ENCODE results near the gene SEMA6B.
"Not testable (repeated sequence)": the region's sequence is repeated elsewhere in the genome, so short reads cannot be mapped to it uniquely, and the experiment has no call there.

SEMA6B gene

GRCh38 chr19:4547303-4548237, 11.9 kb downstream of the SEMA6B start:
- Mint-ChIP-seq H3K4me1 (no peaks in the 10 kb centered on the region), H3K27ac (no peak overlapping the region), H3K27me3 (ENCODE audit: low read depth) (no peaks in the 10 kb centered on the region), H3K36me3 (ENCODE audit: low read depth) (peaks cover 12% of the 10 kb centered on the region), H3K4me3 (no peak overlapping the region), H3K9me3 (no peaks in the 10 kb centered on the region)
- TF ChIP-seq CTCF (IDR thresholded peaks at IDR 0.05; ENCODE audit: unreplicated experiment in 3 of 3): no peak

- no peak for TF ChIP-seq CTCF (IDR thresholded peaks at IDR 0.05; ENCODE audit: unreplicated experiment in 3 of 3)
- Mint-ChIP-seq H3K9me3 (no peaks in the 10 kb centered on the region), H3K4me3 (no peak overlapping the region), H3K27me3 (ENCODE audit: low read depth) (no peaks in the 10 kb centered on the region), H3K4me1 (peaks cover 4% of the 10 kb centered on the region), H3K36me3 (ENCODE audit: low read depth) (peaks cover 3% of the 10 kb centered on the region), H3K27ac (no peak overlapping the region)
These were observed 15.4 kb downstream of the SEMA6B start for GRCh38 chr19:4543842-4544647.

GRCh38 chr19:4542896-4543841, 16.3 kb downstream of the SEMA6B start:
- TF ChIP-seq CTCF (IDR thresholded peaks at IDR 0.05; ENCODE audit: unreplicated experiment in 3 of 3): no peak
- no peaks in the 10 kb centered on the region for H3K36me3 Mint-ChIP-seq (ENCODE audit: low read depth)
- no peaks in the 10 kb centered on the region for H3K9me3 Mint-ChIP-seq
- H3K4me3 Mint-ChIP-seq: no peak overlapping the region
- H3K4me1 Mint-ChIP-seq: peaks cover 4% of the 10 kb centered on the region
- peaks cover 4% of the 10 kb centered on the region for H3K27me3 Mint-ChIP-seq (ENCODE audit: low read depth)
- no peak overlapping the region for H3K27ac Mint-ChIP-seq

DNA sequence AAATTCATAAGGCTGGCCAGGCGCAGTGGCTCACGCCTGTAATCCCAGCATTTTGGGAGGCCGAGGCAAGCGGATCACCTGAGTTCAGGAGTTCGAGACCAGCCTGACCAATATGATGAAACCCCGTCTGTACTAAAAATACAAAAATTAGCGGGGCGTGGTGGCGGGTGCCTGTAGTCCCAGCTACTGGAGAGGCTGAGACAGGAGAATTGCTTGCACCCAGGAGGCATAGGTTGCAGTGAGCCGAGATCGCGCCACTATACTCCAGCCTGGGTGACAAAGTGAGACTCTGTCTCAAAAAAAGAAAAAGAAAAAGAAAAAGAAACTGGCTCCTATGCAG, 17.7 kb downstream of the SEMA6B start:
- H3K36me3 Mint-ChIP-seq (ENCODE audit: low read depth); H3K9me3 Mint-ChIP-seq; H3K4me3 Mint-ChIP-seq; H3K27ac Mint-ChIP-seq; H3K4me1 Mint-ChIP-seq; H3K27me3 Mint-ChIP-seq (ENCODE audit: low read depth): not testable (repeated sequence)

GRCh38 chr19:4541114-4541805, 18.2 kb downstream of the SEMA6B start:
- Mint-ChIP-seq H3K27me3 (ENCODE audit: low read depth) (peaks cover 6% of the 10 kb centered on the region), H3K27ac (no peak overlapping the region), H3K36me3 (ENCODE audit: low read depth) (no peaks in the 10 kb centered on the region), H3K4me1 (peaks cover 4% of the 10 kb centered on the region), H3K4me3 (no peak overlapping the region), H3K9me3 (no peaks in the 10 kb centered on the region)
- TF ChIP-seq CTCF (IDR thresholded peaks at IDR 0.05; ENCODE audit: unreplicated experiment in 3 of 3): no peak
